Ovary (tissue), 1 donor: ENCODE data around the gene PRR35.

Source experiments
- EP300 ChIP-seq: sonication (generic); formaldehyde crosslinking; IDR thresholded peaks from one replicate; pipeline ENCODE4 v1.6.1; 2017; ENCODE audit warnings: antibody characterized with exemption
- POLR2A ChIP-seq: fragments of 450-650 bp; IDR thresholded peaks from one replicate; pipeline ENCODE4 v1.6.1; 2017; ENCODE audit warnings: antibody characterized with exemption, mild to moderate bottlenecking, moderate library complexity

GRCh38 chr16:615122-615521 is 54.9 kb downstream of the PRR35 start:
- TF ChIP-seq POLR2A (no peak), EP300 (no peak)
